SK-N-SH (cell line): ENCODE measurements around the gene SPRYD3. TPM values are rescaled to one million over a fixed set of nuclear protein-coding genes. Genes with fewer than 3 reads are reported as not detected.
A peak's percentile ranks its signal among the peaks of the same experiment; 100 is the strongest.

Experiments used
- CTCF ChIA-PET: fragments of 300-600, 350-600 bp; formaldehyde crosslinking; extraction: SDS; loops from one replicate; lab custom pipeline; 2021; lab: Yijun Ruan, JAX
- POLR2A ChIA-PET: fragments of 350-600 bp; sonication (Branson Sonifier 250); formaldehyde crosslinking; extraction: SDS; loops from one replicate; lab custom pipeline; 2020; ENCODE audit warnings: antibody characterized with exemption, inconsistent platforms; lab: Yijun Ruan, JAX
- DNase-seq: peaks from one replicate; pipeline ENCODE4 v3.0.0; 2012
- H2AFZ ChIP-seq: fragments of 200-600 bp; sonication (generic); 2 replicates; pipeline ENCODE4 v1.8.1; 2016; ENCODE audit warnings: antibody characterized with exemption, mild to moderate bottlenecking, low read depth
- H3F3A ChIP-seq: fragments of 200-600 bp; sonication (generic); replicated peaks from 2 replicates; pipeline ENCODE3; 2016; ENCODE audit warnings: antibody characterized with exemption, mild to moderate bottlenecking; ENCODE audit not compliant: insufficient read depth
- H3K27ac ChIP-seq, 2 experiments: fragments of 200-500 bp in 1 of 2; fragments of 200-600 bp in 1 of 2; sonication (Bioruptor generic) in 1 of 2; sonication (generic), shearing (Covaris generic) in 1 of 2; 2 replicates each; pipeline versions ENCODE4 v1.5.1 to v1.6.1; 2014 to 2016; ENCODE audit warnings: low read depth in 2 of 2, inconsistent platforms in 1 of 2, low read length in 1 of 2, mild to moderate bottlenecking in 1 of 2, mixed read lengths in 1 of 2
- H3K27me3 ChIP-seq: fragments of 200-600 bp; sonication (generic), shearing (Covaris generic); 2 replicates; pipeline ENCODE4 v1.6.1; 2016; ENCODE audit warnings: mixed run types; ENCODE audit not compliant: insufficient read depth
- H3K36me3 ChIP-seq, 2 experiments: fragments of 200-500 bp in 1 of 2; fragments of 200-600 bp in 1 of 2; sonication (Bioruptor generic) in 1 of 2; sonication (generic) in 1 of 2; replicated peaks in 1 of 2; 2 replicates each; pipeline versions ENCODE3 to v1.5.1; 2014 to 2016; ENCODE audit warnings: low read length in 1 of 2, mild to moderate bottlenecking in 1 of 2; ENCODE audit not compliant: insufficient read depth in 2 of 2, control insufficient read depth in 1 of 2
- H3K4me1 ChIP-seq, 2 experiments: fragments of 200-500 bp in 1 of 2; fragments of 200-600 bp in 1 of 2; sonication (Bioruptor generic) in 1 of 2; sonication (generic), shearing (Covaris generic) in 1 of 2; 2 replicates each; pipeline versions ENCODE4 v1.5.1 to v1.6.1; 2014 to 2016; ENCODE audit warnings: low read depth in 1 of 2, low read length in 1 of 2, mixed run types in 1 of 2; ENCODE audit not compliant: insufficient read depth in 2 of 2, control insufficient read depth in 1 of 2
- H3K4me2 ChIP-seq: fragments of 200-600 bp; sonication (generic), shearing (Covaris generic); 2 replicates; pipeline ENCODE4 v1.6.1; 2017; ENCODE audit warnings: mixed run types
- H3K4me3 ChIP-seq, 2 experiments: fragments of 200-500 bp in 1 of 2; fragments of 200-600 bp in 1 of 2; sonication (Bioruptor generic) in 1 of 2; sonication (generic), shearing (Covaris generic) in 1 of 2; 2 replicates each; pipeline versions ENCODE4 v1.5.1 to v1.8.1; 2014 to 2016; ENCODE audit warnings: low read depth in 2 of 2, inconsistent platforms in 1 of 2, low read length in 1 of 2, mild to moderate bottlenecking in 1 of 2, mixed read lengths in 1 of 2, moderate library complexity in 1 of 2
- H3K79me2 ChIP-seq: fragments of 200-600 bp; sonication (generic); 2 replicates; pipeline ENCODE4 v1.8.1; 2017; ENCODE audit warnings: mild to moderate bottlenecking; ENCODE audit not compliant: insufficient read depth
- H3K9ac ChIP-seq: fragments of 200-600 bp; sonication (generic); 2 replicates; pipeline ENCODE4 v1.6.1; 2017; ENCODE audit warnings: mixed run types
- H3K9me2 ChIP-seq: fragments of 200-600 bp; sonication (generic); 2 replicates; pipeline ENCODE4 v1.6.1; 2017; ENCODE audit warnings: mixed run types
- H3K9me3 ChIP-seq: fragments of 200-600 bp; sonication (generic); 2 replicates; pipeline ENCODE4 v1.6.1; 2017; ENCODE audit warnings: mixed run types, mild to moderate bottlenecking, moderate library complexity
- H4K20me1 ChIP-seq: fragments of 200-600 bp; sonication (generic); 2 replicates; pipeline ENCODE4 v1.6.1; 2017; ENCODE audit warnings: mild to moderate bottlenecking, mixed run types; ENCODE audit not compliant: insufficient read depth
- CHD2 ChIP-seq: fragments of 150-350 bp; IDR thresholded peaks from 2 replicates; pipeline ENCODE4 v1.6.1; 2018; ENCODE audit warnings: low read length; ENCODE audit not compliant: partially characterized antibody
- CTCF ChIP-seq: fragments of 200-600 bp; sonication (generic); IDR thresholded peaks from 2 replicates; pipeline ENCODE4 v1.6.1; 2017; ENCODE audit warnings: antibody characterized with exemption, mild to moderate bottlenecking, moderate library complexity
- ELF1 ChIP-seq: IDR thresholded peaks from 2 replicates; pipeline ENCODE4 v1.4.0; 2012
- FOSL2 ChIP-seq: IDR thresholded peaks from 2 replicates; pipeline ENCODE4 v1.4.0; 2012; ENCODE audit warnings: low read depth, mild to moderate bottlenecking, moderate library complexity, borderline replicate concordance
- IRF3 ChIP-seq: fragments of 150-350 bp; IDR thresholded peaks from 2 replicates; pipeline ENCODE4 v1.6.1; 2016; ENCODE audit warnings: mild to moderate bottlenecking, low read depth, low read length
- MAX ChIP-seq: IDR thresholded peaks from 2 replicates; pipeline ENCODE4 v1.4.0; 2012; ENCODE audit warnings: low read depth
- MXI1 ChIP-seq: IDR thresholded peaks from 2 replicates; pipeline ENCODE4 v1.6.1; 2012; ENCODE audit warnings: mild to moderate bottlenecking, low read depth, low read length, improper control_type of control experiment
- NRF1 ChIP-seq: IDR thresholded peaks from 2 replicates; pipeline ENCODE4 v1.6.1; 2012; ENCODE audit warnings: low read depth, mild to moderate bottlenecking, low read length
- RCOR1 ChIP-seq: fragments of 150-350 bp; IDR thresholded peaks from 2 replicates; pipeline ENCODE4 v1.6.1; 2017; ENCODE audit warnings: antibody characterized with exemption, low read length
- RFX5 ChIP-seq: IDR thresholded peaks from 2 replicates; pipeline ENCODE4 v1.6.1; 2012; ENCODE audit warnings: mild to moderate bottlenecking, improper control_type of control experiment, low read length
- SIN3A ChIP-seq: IDR thresholded peaks from 2 replicates; pipeline ENCODE4 v1.6.1; 2012; ENCODE audit warnings: low read depth, mild to moderate bottlenecking, low read length, moderate library complexity, borderline replicate concordance
- TAF1 ChIP-seq: IDR thresholded peaks from 2 replicates; pipeline ENCODE4 v1.6.1; 2012; ENCODE audit warnings: low read depth, mild to moderate bottlenecking, low read length, moderate library complexity, borderline replicate concordance
- TCF12 ChIP-seq: IDR thresholded peaks from 2 replicates; pipeline ENCODE4 v1.4.0; 2012
- TEAD4 ChIP-seq: IDR thresholded peaks from 2 replicates; pipeline ENCODE4 v1.4.0; 2012; ENCODE audit warnings: mild to moderate bottlenecking, borderline replicate concordance; ENCODE audit not compliant: insufficient read depth
- YY1 ChIP-seq: IDR thresholded peaks from 2 replicates; pipeline ENCODE4 v1.4.0; 2012; ENCODE audit warnings: low read depth, mild to moderate bottlenecking
- whole genome bisulfite sequencing: methylation state at CpG from one replicate; pipeline ENCODE4 v1.1.6; 2017; ENCODE audit warnings: low lambda C conversion rate; 5-methylcytosine and 5-hydroxymethylcytosine counted together
- polyA plus RNA-seq, 3 experiments: library from polyadenylated mRNA; depleted of rRNA; stranded (reverse); fragments of >200 nt; gene quantifications; 2 replicates each; pipeline ENCODE4 v1.2.3, GENCODE V29; 2012

SPRYD3 gene
- polyA plus RNA-seq, 1 of the 3 experiments (the other 2 are of a cell fraction), result 20.3 TPM

GRCh38 chr12:53065470-53065869 is 13.7 kb downstream of the SPRYD3 start:
- Histone ChIP-seq H2AFZ (no peak overlapping the region), H3K9me2 (no peaks in the 10 kb centered on the region)

More at GRCh38 chr12:53065470-53065869, 13.7 kb downstream of the SPRYD3 start:
- DNase-seq, result no peak
- H3K4me1 ChIP-seq, result peaks cover 17 to 20% of the 10 kb centered on the region in 2 experiments; a peak in 3 of 4 replicates
- CTCF ChIA-PET, result interaction anchor here (0.6 to 14.5 kb wide), 45 partner anchors 9 to 384 kb away, joined by 3 to 385 read pairs (median 5); partner anchors contain the start of genes AAAS, CSAD, ESPL1 and IGFBP6
- no peak overlapping the region for H3K4me2 ChIP-seq
- 75% methylated on average over 7 of the region's 7 CpGs for WGBS
- no peaks in the 10 kb centered on the region for H3K27me3 ChIP-seq
- peak overlapping the region in 1 of 2 experiments; percentile 66; a peak in 1 of 4 replicates for H3K27ac ChIP-seq
- POLR2A ChIA-PET, result interaction anchor here (1.0 to 2.1 kb wide), 4 partner anchors 14 to 94 kb away, joined by 3 to 10 read pairs (median 8); partner anchors contain the start of genes IGFBP6 and SPRYD3
- no peaks in the 10 kb centered on the region for H4K20me1 ChIP-seq
- H3K79me2 ChIP-seq, result no peaks in the 10 kb centered on the region
- TF ChIP-seq MXI1, result no peak
- TF ChIP-seq ELF1, result no peak
- TF ChIP-seq FOSL2, result no peak
- TF ChIP-seq RCOR1, result no peak
- TF ChIP-seq CHD2, result no peak
- no peak for TF ChIP-seq TCF12
- no peak for TF ChIP-seq MAX
- TF ChIP-seq SIN3A, result no peak
- no peak for TF ChIP-seq CTCF
- TF ChIP-seq TAF1, result no peak
- no peak for TF ChIP-seq IRF3
- TF ChIP-seq NRF1, result no peak
- no peak for TF ChIP-seq RFX5
- no peak for TF ChIP-seq TEAD4
- no peak for TF ChIP-seq YY1
- H3K9me3 ChIP-seq, result no peaks in the 10 kb centered on the region
- peaks cover 37% of the 10 kb centered on the region for H3F3A ChIP-seq
- H3K4me3 ChIP-seq, result no peak overlapping the region
- no peak overlapping the region for H3K9ac ChIP-seq
- H3K36me3 ChIP-seq, result peaks cover 11 to 29% of the 10 kb centered on the region in 2 experiments
